ENCODE data around the gene INSRR. TPM values are rescaled to one million over a fixed set of nuclear protein-coding genes. Genes with fewer than 3 reads are reported as not detected.

Gene INSRR
- total RNA-seq, 4 donors from 2014 or later: not detected

DNA sequence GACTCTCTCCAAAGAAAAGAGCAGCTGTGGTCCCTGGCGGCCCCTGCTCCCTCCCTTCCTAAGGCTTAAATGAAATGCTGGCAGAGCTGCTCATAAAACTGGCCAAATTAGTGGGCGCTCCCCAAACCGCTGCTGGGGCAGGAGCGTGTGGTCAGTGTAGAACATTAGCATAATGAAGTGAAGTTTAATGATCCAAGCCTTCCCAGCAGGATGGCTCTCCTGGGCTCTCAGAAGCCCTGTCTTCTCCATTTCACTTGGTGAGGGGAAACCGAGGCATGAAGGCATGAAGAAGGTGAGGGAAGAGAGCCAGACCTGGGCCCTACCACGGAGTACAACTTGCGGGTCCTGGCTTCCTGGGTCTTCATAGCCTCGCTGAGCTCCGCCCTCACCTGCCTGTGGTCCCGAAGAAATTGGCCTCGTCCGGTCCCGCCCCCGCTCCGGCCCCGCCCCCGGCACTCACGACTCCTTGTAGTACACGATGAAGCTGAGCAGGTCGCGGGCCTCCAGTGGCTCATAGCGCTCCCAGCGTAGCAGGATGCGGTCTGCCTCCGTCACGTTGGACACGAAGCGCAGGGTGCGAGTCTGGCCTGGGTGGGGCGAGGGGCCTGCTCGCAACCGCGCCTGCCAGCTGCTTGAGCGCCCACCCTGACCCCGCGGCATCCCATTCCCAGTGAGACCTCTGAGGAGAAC is 10.3 kb downstream of the INSRR start:
- no peak for TF ChIP-seq CTCF (IDR thresholded peaks at IDR 0.05; ENCODE audit: low read depth)

DNA sequence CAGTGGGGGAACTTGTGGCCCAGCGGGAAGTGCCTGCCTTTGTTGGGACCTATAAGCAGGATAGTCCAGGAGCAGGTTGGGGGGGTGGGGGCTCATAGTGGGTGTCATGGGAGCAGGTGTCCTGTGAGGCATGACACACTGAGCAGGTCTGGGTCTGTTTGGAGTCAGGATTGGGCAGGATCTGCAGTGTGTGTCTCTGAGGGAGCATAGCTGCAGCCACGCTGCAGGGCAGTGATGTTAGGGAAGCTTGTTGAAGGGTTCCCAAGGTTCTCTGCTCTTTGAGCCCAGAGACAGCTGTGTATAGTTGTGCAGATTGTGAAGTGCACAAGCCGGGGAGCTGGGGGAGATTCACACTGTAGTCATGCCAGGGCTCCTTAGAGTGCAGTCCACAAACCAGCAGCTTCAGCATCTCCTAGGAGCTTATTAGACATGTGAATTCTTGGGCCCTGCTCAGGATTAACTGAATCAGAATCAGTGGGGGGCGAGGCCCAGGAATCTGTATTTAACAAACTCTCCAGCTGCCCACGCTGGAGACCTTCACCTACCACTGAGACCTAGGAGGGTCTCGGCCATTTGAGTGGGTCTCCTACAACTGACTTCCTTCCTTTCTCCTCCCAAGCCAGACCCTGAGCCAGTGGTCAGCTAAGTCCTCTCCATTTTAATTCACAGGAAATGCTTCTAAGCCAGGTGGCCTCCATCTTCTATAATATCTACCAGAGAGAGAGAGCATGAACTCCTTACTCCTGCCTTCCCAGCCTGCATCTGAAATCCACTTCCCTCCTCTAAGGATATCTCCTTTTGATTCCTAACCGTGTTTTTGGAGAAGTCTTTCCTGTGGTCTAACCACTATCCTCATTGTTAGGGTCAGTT is 11.1 kb downstream of the INSRR start:
- TF ChIP-seq CTCF (IDR thresholded peaks at IDR 0.05; ENCODE audit: low read depth): no peak

DNA sequence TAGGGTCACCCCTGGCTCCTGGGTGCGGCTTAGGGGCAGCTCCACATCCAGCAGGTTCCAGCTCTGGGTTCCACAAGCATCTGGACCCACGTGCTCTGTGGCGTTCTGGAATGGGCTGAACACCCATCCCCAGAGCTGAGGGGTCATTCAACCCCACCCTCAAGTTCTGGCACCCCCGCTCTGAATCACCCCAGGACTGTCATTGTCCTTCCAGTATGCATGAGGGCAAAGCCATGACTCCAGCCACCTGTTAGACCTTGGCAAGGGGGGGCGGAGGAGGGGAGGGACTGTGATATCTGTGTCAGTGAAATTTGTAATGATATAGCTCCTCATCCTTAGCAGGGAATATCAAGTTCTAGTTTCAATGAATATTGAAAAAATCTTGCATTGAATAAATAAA is 12.3 kb downstream of the INSRR start:
- TF ChIP-seq CTCF (IDR thresholded peaks at IDR 0.05; ENCODE audit: low read depth): no peak

- TF ChIP-seq CTCF (IDR thresholded peaks at IDR 0.05; ENCODE audit: low read depth): no peak
Measured at GRCh38 chr1:156845953-156846545, 12.9 kb downstream of the INSRR start.

DNA sequence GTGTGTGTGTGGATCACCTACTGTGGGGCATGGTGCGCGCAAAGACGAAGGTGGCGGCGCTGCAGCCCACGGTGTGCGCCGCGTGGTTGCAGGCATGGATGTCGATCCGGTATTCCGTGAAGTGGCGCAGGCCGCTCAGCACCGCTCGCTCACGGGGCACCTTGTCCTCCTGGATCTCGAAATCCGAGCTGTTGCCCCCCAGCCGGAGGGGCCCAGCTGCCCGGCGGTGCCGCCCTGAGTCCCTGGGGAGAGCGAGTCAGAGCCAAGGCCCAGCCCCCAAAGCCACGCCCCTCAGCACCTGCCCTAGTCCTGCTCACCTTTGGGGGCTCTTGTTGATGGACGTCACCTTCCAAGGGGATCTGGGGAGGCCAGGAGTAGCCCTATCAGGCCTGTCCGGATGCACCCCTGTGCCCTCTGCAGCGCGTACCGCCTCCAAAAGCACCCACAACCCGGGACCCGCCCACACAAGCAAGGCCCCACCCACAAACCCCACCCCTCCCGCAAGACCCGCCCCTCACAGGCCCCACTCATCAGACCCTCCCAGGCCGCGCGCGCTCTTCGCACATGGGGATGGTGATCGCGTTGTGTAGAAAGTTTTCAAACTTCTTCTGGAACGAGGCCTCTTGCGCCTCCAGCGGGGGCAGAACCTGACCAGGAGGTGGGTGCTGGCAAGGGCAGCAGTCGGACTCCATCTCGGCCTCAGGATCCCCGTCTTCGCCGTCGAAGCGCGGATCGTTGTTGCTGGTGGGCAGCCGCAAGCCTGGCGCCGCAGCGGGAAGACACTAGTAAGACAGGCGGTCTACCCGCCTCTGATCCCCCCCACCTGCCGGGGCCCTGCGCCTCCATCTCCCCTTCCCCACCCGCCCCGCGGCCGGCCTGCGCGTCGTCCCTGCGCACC is 13.6 kb downstream of the INSRR start:
- no peak for TF ChIP-seq CTCF (IDR thresholded peaks at IDR 0.05; ENCODE audit: low read depth)

DNA sequence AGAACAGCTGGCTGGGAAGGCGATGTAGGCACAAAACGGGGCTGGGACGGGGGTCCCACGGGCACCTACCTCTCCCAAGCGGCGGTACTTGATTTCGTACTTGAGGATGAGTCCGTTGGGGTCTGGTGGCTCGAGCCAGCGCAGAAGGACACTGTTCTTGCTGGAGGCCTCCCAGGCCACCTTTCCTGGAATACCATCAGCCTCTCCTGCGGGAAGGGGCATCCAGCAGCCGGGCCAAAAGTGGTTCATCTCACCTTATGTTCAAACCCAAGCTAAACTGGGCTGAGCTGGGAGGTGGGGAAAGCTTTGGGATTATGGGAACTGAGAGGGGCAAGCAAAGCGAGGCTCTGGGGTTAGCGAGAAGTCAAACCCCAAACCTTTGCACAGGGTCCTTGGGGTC is 14.3 kb downstream of the INSRR start:
- TF ChIP-seq CTCF (IDR thresholded peaks at IDR 0.05; ENCODE audit: low read depth): no peak

Measured in subcutaneous adipose tissue (tissue), 4 donors.